ENCODE results near the gene ASCL3. TPM values are rescaled to one million over a fixed set of nuclear protein-coding genes. Genes with fewer than 3 reads are reported as not detected.

Gene ASCL3
- total RNA-seq, 1 donor from 2014 or later = not detected

DNA sequence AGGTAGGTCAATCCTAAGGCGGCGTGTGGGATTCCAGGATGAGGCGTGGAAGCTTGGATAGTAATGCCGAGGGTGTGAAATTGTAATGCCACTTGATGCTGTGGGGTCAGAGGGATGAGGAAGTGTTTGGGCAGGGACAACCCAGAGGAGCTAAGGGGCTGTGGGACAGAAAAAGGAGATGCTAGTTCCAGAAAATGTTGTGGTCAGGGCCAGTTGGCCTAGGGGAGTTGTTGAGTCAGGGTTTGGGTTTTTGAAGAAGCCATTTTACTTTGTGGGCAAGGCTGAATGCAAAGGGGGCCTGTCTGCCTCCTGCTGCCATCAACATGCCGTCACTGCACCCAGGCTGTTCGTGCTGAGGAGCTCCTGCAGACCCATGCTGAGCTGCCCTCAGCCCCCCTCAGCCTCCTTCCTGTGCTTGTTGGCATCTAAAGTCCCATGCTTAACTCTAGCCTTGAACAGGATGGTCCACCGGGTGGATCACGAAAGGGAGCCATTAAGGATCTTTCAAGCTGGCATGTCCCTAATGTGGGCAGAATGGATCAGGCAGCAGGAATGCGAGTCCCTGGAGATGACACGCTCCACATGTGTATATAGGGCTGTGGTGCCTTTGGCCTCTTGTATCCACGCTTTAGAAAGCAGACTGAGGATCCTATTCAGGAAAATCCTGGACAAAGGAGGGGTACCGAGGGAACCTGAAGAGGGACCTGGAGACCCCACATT lies 12.2 kb downstream of the ASCL3 start:
- Histone ChIP-seq H3K27ac (ENCODE audit: low read depth, low read length) (no peak overlapping the region), H3K36me3 (ENCODE audit: insufficient read depth, low read length) (no peaks in the 10 kb centered on the region), H3K27me3 (ENCODE audit: insufficient read depth, low read length) (no peaks in the 10 kb centered on the region), H3K9ac (ENCODE audit: low read length) (no peak overlapping the region), H3K4me2 (ENCODE audit: low read length) (no peak overlapping the region), H3K9me3 (ENCODE audit: insufficient read depth, low read depth, low read length) (no peaks in the 10 kb centered on the region), H2AFZ (ENCODE audit: low read depth, low read length) (no peak overlapping the region), H3K4me1 (ENCODE audit: insufficient read depth, low read length) (peaks cover 8% of the 10 kb centered on the region), H3K4me3 (ENCODE audit: insufficient read depth, low read depth, low read length) (no peak overlapping the region), H3K79me2 (ENCODE audit: insufficient read depth, low read length) (no peaks in the 10 kb centered on the region), H4K20me1 (ENCODE audit: insufficient read depth, low read length) (no peaks in the 10 kb centered on the region)
- H3K4me3 Mint-ChIP-seq (ENCODE audit: unreplicated experiment) = no peak overlapping the region
- FAIRE-seq (no peak), DNase-seq (ENCODE audit: low read depth) (no peak)
- H3K36me3 Mint-ChIP-seq (ENCODE audit: low read depth, unreplicated experiment) = peaks cover 2% of the 10 kb centered on the region
- peaks cover 22% of the 10 kb centered on the region for H3K4me1 Mint-ChIP-seq (ENCODE audit: low read depth, unreplicated experiment)
- H3K27me3 Mint-ChIP-seq (ENCODE audit: low read depth, unreplicated experiment) = no peaks in the 10 kb centered on the region
- no peak overlapping the region for H3K27ac Mint-ChIP-seq (ENCODE audit: unreplicated experiment)
- peaks cover 2% of the 10 kb centered on the region for H3K9me3 Mint-ChIP-seq (ENCODE audit: unreplicated experiment)
- no peak for TF ChIP-seq EZH2 (IDR thresholded peaks at IDR 0.05; ENCODE audit: insufficient read depth, low read length)
- TF ChIP-seq, protein P1, sequence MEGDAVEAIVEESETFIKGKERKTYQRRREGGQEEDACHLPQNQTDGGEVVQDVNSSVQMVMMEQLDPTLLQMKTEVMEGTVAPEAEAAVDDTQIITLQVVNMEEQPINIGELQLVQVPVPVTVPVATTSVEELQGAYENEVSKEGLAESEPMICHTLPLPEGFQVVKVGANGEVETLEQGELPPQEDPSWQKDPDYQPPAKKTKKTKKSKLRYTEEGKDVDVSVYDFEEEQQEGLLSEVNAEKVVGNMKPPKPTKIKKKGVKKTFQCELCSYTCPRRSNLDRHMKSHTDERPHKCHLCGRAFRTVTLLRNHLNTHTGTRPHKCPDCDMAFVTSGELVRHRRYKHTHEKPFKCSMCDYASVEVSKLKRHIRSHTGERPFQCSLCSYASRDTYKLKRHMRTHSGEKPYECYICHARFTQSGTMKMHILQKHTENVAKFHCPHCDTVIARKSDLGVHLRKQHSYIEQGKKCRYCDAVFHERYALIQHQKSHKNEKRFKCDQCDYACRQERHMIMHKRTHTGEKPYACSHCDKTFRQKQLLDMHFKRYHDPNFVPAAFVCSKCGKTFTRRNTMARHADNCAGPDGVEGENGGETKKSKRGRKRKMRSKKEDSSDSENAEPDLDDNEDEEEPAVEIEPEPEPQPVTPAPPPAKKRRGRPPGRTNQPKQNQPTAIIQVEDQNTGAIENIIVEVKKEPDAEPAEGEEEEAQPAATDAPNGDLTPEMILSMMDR (IDR thresholded peaks at IDR 0.05; ENCODE audit: insufficient read depth, low read depth, low read length) = no peak

DNA sequence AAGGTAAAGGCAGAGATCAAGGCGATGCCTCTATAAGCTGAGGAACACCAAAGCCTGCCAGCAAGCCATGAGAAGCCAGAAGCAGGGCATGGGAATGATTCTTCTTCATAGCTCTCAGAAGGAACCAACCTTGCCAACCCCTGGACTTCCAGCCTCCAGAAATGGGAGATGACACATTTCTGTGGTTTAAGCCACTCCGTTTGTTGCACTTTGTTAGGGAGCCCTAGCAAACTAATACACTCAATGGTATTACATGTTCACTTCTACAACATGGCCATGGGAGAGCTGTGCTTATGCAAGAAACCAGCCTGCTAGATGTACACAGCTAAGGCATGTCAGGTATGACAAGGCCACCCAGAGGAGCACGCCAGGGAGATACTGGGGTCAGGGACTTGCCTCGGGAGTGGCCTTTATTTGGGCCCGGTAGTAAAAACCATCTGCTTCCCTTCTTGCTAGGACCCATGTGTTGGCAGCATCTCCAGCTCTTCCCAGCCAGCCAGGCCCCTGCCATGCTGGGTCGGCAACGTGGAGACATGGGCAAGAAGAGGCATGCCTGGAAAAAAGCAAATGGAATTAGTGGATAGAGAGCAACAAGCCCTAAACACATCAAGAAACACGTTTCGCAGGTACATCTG lies 13.7 kb downstream of the ASCL3 start:
- H3K9me3 ChIP-seq (ENCODE audit: insufficient read depth, low read depth, low read length) = no peaks in the 10 kb centered on the region
- Mint-ChIP-seq H3K36me3 (ENCODE audit: low read depth, unreplicated experiment) (peaks cover 8% of the 10 kb centered on the region), H3K27me3 (ENCODE audit: low read depth, unreplicated experiment) (no peaks in the 10 kb centered on the region), H3K4me1 (ENCODE audit: low read depth, unreplicated experiment) (peaks cover 8% of the 10 kb centered on the region), H3K27ac (ENCODE audit: unreplicated experiment) (no peak overlapping the region), H3K4me3 (ENCODE audit: unreplicated experiment) (no peak overlapping the region), H3K9me3 (ENCODE audit: unreplicated experiment) (no peaks in the 10 kb centered on the region)
- H3K79me2 ChIP-seq (ENCODE audit: insufficient read depth, low read length) = no peaks in the 10 kb centered on the region
- no peak overlapping the region for H3K27ac ChIP-seq (ENCODE audit: low read depth, low read length)
- no peak overlapping the region for H3K4me3 ChIP-seq (ENCODE audit: insufficient read depth, low read depth, low read length)
- FAIRE-seq (peak; percentile 81), DNase-seq (ENCODE audit: low read depth) (peak; percentile 30)
- no peaks in the 10 kb centered on the region for H3K27me3 ChIP-seq (ENCODE audit: insufficient read depth, low read length)
- no peak overlapping the region for H3K9ac ChIP-seq (ENCODE audit: low read length)
- H3K4me1 ChIP-seq (ENCODE audit: insufficient read depth, low read length) = no peaks in the 10 kb centered on the region
- TF ChIP-seq EZH2 (IDR thresholded peaks at IDR 0.05; ENCODE audit: insufficient read depth, low read length) = no peak
- TF ChIP-seq, protein P1 (IDR thresholded peaks at IDR 0.05; ENCODE audit: insufficient read depth, low read depth, low read length) = no peak
- H2AFZ ChIP-seq (ENCODE audit: low read depth, low read length) = no peak overlapping the region
- H3K36me3 ChIP-seq (ENCODE audit: insufficient read depth, low read length) = no peaks in the 10 kb centered on the region
- H4K20me1 ChIP-seq (ENCODE audit: insufficient read depth, low read length) = no peaks in the 10 kb centered on the region
- H3K4me2 ChIP-seq (ENCODE audit: low read length) = no peak overlapping the region

DNA sequence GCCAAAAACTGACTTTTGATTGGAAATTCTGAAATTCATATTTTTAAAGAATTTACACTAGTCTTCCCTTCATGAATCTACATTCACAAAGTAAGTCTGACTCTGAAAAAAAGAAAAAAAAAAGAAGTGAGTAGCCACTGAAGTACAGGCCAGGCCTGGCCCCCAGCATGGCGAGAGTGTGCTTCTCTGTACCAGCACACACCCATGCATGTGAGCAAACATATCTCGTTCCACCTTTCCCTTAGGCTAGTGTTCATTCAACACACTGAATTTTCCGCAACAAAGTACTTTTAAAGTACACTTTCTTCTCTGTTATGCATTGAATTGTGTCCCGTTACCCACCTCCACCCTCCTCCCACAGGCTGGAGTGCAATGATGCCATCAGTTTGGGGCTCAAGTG lies 14.6 kb downstream of the ASCL3 start:
- H3K27ac Mint-ChIP-seq (ENCODE audit: unreplicated experiment) = no peak overlapping the region
- H3K36me3 Mint-ChIP-seq (ENCODE audit: low read depth, unreplicated experiment) = peaks cover 9% of the 10 kb centered on the region
- no peak for FAIRE-seq

More for the DNA sequence above, 14.6 kb downstream of the ASCL3 start:
- no peak for DNase-seq (ENCODE audit: low read depth)
- peaks cover under 1% of the 10 kb centered on the region for H3K36me3 ChIP-seq (ENCODE audit: insufficient read depth, low read length)
- no peaks in the 10 kb centered on the region for H3K4me1 ChIP-seq (ENCODE audit: insufficient read depth, low read length)
- no peak overlapping the region for H3K9ac ChIP-seq (ENCODE audit: low read length)
- H3K4me3 Mint-ChIP-seq (ENCODE audit: unreplicated experiment) = no peak overlapping the region
- TF ChIP-seq, protein P1 (IDR thresholded peaks at IDR 0.05; ENCODE audit: insufficient read depth, low read depth, low read length) = no peak
- TF ChIP-seq EZH2 (IDR thresholded peaks at IDR 0.05; ENCODE audit: insufficient read depth, low read length) = no peak
- peaks cover 6% of the 10 kb centered on the region for H3K4me1 Mint-ChIP-seq (ENCODE audit: low read depth, unreplicated experiment)
- H4K20me1 ChIP-seq (ENCODE audit: insufficient read depth, low read length) = no peaks in the 10 kb centered on the region
- no peaks in the 10 kb centered on the region for H3K27me3 ChIP-seq (ENCODE audit: insufficient read depth, low read length)
- no peak overlapping the region for H2AFZ ChIP-seq (ENCODE audit: low read depth, low read length)
- H3K9me3 Mint-ChIP-seq (ENCODE audit: unreplicated experiment) = no peaks in the 10 kb centered on the region
- H3K27ac ChIP-seq (ENCODE audit: low read depth, low read length) = no peak overlapping the region
- H3K79me2 ChIP-seq (ENCODE audit: insufficient read depth, low read length) = no peaks in the 10 kb centered on the region
- no peaks in the 10 kb centered on the region for H3K27me3 Mint-ChIP-seq (ENCODE audit: low read depth, unreplicated experiment)
- no peak overlapping the region for H3K4me3 ChIP-seq (ENCODE audit: insufficient read depth, low read depth, low read length)
- no peaks in the 10 kb centered on the region for H3K9me3 ChIP-seq (ENCODE audit: insufficient read depth, low read depth, low read length)
- H3K4me2 ChIP-seq (ENCODE audit: low read length) = no peak overlapping the region

Measured in astrocyte (in vitro differentiated cells and primary cell).